Esophagus (tissue), 2 donors: Measurements from ENCODE around the gene VIPR1. TPM values are rescaled to one million over a fixed set of nuclear protein-coding genes. Genes with fewer than 3 reads are reported as not detected.

ENCODE experiments used
- H3K27ac ChIP-seq, 2 donors: one replicate each; pipeline ENCODE4 v1.5.1; 2013; ENCODE audit warnings: low read depth in 2 of 2, mild to moderate bottlenecking in 2 of 2, inconsistent platforms in 1 of 2, low read length in 1 of 2, moderate library complexity in 1 of 2
- H3K27me3 ChIP-seq, 2 donors: one replicate each; pipeline ENCODE4 v1.6.1; 2013; ENCODE audit warnings: low read length in 2 of 2, control low read depth in 1 of 2, mild to moderate bottlenecking in 1 of 2; ENCODE audit not compliant: insufficient read depth in 2 of 2, control insufficient read depth in 1 of 2
- H3K36me3 ChIP-seq, 2 donors: one replicate each; pipeline ENCODE4 v1.6.1; 2013; ENCODE audit warnings: low read length in 1 of 2; ENCODE audit not compliant: control insufficient read depth in 2 of 2, insufficient read depth in 2 of 2
- H3K4me1 ChIP-seq, 2 donors: one replicate each; pipeline ENCODE4 v1.6.1; 2013; ENCODE audit warnings: low read length in 1 of 2; ENCODE audit not compliant: control insufficient read depth in 2 of 2, insufficient read depth in 2 of 2
- H3K4me3 ChIP-seq, 2 donors: one replicate each; pipeline ENCODE4 v1.5.1; 2013; ENCODE audit warnings: low read length in 2 of 2, mild to moderate bottlenecking in 2 of 2, low read depth in 1 of 2, moderate library complexity in 1 of 2
- H3K9me3 ChIP-seq, 2 donors: one replicate each; pipeline ENCODE4 v1.6.1; 2013; ENCODE audit warnings: mild to moderate bottlenecking in 2 of 2, low read depth in 1 of 2, low read length in 1 of 2, moderate library complexity in 1 of 2; ENCODE audit not compliant: control insufficient read depth in 2 of 2, insufficient read depth in 1 of 2
- WGBS, 2 donors: extraction: QIAGEN DNeasy Blood & Tissue Kit; methylation state at CpG; one replicate each; pipeline ENCODE4 v1.1.7; 2013; 5-methylcytosine and 5-hydroxymethylcytosine counted together
- polyA plus RNA-seq, 2 donors: library from polyadenylated mRNA; stranded (reverse); fragments of 200-250 nt; gene quantifications; one replicate each; pipeline ENCODE4 v1.2.3, GENCODE V29; 2013
- donor health status: healthy with polysubstance abuse.
- donor health status: Bipolar disorder and iron deficiency.

The VIPR1 gene
- polyA plus RNA-seq, 2 donors: 3.6 to 7.0 TPM

DNA sequence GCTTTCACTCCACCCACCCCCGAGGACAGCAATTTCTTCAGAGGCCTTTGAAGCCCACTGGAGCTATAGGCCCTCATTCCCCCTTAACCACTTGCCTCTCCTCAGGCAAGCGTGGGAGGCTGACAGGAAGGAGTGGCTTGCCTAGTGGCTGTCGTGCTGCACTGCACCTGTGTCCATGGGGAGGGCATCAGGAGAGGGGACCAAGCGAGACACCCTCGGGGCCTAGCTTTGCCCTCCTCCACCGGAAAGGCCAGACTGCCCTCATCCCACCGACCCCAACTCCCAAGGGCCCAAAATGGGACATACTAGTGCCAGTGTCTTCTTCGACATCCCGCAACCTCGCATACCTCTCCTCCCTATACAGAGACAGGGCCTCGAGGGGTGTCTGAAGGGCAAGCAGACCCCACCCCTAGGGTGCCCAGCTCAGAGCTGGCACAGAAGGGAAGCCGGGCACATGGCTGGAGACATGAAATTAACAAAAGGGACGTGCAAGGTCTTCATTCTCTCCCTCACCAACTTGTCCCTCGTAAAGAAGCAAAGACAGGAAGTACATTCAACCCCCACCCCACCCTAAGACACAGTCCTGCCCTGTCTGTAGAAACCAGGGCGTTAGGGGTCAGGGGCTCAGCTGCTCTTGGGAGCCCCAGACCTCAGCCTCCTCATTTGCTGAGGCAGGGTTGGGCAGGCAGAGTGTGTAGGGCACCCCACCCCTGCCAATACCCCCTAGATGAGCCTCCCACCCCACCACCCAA is 24.3 kb downstream of the VIPR1 start:
- peaks cover 0 to 2% of the 10 kb centered on the region in 2 donors for H3K4me1 ChIP-seq
- H3K27ac ChIP-seq: no peak overlapping the region
- H3K9me3 ChIP-seq: no peaks in the 10 kb centered on the region
- H3K4me3 ChIP-seq: no peak overlapping the region
- H3K27me3 ChIP-seq: no peaks in the 10 kb centered on the region
- H3K36me3 ChIP-seq: peaks cover 0 to 3% of the 10 kb centered on the region in 2 donors
- 76 to 78% methylated on average over 15 of the region's 15 CpGs for WGBS, 2 donors

- WGBS, 2 donors: 87 to 92% methylated on average over 11 of the region's 11 CpGs
- peaks cover 0 to 3% of the 10 kb centered on the region in 2 donors for H3K36me3 ChIP-seq
Measured at GRCh38 chr3:42527368-42527917, 25.0 kb downstream of the VIPR1 start.

GRCh38 chr3:42529468-42529867 is 27.0 kb downstream of the VIPR1 start:
- H3K9me3 ChIP-seq: no peaks in the 10 kb centered on the region
- peaks cover 0 to 2% of the 10 kb centered on the region in 2 donors for H3K4me1 ChIP-seq
- WGBS, 2 donors: 76 to 85% methylated on average over 2 of the region's 2 CpGs
- H3K36me3 ChIP-seq: peaks cover 0 to 3% of the 10 kb centered on the region in 2 donors
- no peak overlapping the region for H3K4me3 ChIP-seq
- no peaks in the 10 kb centered on the region for H3K27me3 ChIP-seq
- H3K27ac ChIP-seq: no peak overlapping the region

More at GRCh38 chr3:42527368-42527917, 25.0 kb downstream of the VIPR1 start:
- H3K27ac ChIP-seq: no peak overlapping the region
- no peak overlapping the region for H3K4me3 ChIP-seq
- no peaks in the 10 kb centered on the region for H3K9me3 ChIP-seq
- H3K27me3 ChIP-seq: no peaks in the 10 kb centered on the region
- peaks cover 0 to 2% of the 10 kb centered on the region in 2 donors for H3K4me1 ChIP-seq

DNA sequence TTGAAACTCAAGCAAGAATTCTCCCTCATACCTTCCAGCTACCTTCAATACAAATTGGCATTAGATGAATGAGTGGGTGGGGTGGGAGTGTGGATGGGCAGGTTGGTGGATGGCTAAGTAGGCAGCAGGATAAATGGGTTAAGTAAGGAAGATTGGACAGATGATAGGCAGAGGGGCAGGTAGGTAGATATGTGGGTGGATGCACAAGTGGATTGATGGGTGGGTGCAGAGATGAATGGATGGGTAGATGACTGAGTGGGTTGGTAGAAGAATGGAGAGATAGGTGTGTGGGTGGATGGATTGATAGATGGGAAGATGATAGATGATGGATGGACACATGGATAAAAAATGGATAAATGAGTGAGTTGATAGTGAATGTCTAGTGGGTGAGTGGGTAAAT is 27.6 kb downstream of the VIPR1 start:
- no peak overlapping the region for H3K27ac ChIP-seq
- H3K4me1 ChIP-seq: peaks cover 0 to 2% of the 10 kb centered on the region in 2 donors
- peaks cover 0 to 3% of the 10 kb centered on the region in 2 donors for H3K36me3 ChIP-seq
- no peaks in the 10 kb centered on the region for H3K9me3 ChIP-seq
- H3K4me3 ChIP-seq: no peak overlapping the region
- H3K27me3 ChIP-seq: no peaks in the 10 kb centered on the region

DNA sequence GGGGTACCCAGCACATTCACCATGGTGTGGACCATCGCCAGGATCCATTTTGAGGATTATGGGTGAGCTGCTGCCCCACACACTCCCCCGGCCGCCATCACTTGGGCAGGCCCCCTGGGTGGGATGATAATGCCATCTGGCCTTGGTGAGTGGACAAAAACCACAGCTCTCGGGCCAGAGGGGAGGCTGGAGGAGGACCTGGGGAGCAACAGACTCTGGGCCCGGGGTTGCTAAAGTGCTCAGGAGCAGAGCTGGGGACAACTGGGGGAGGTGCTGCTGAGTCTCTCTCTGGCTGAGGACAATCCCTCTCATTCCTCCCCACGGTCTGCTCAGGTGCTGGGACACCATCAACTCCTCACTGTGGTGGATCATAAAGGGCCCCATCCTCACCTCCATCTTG is 29.0 kb downstream of the VIPR1 start:
- Histone ChIP-seq H3K9me3 (no peaks in the 10 kb centered on the region), H3K36me3 (peaks cover 0 to 3% of the 10 kb centered on the region in 2 donors), H3K4me1 (peaks cover 0 to 2% of the 10 kb centered on the region in 2 donors), H3K4me3 (no peak overlapping the region), H3K27me3 (no peaks in the 10 kb centered on the region), H3K27ac (no peak overlapping the region)
- WGBS, 2 donors: 89 to 93% methylated on average over 6 of the region's 6 CpGs

- WGBS, 2 donors: 91 to 92% methylated on average over 4 of the region's 4 CpGs
- Histone ChIP-seq H3K4me3 (no peak overlapping the region), H3K36me3 (peaks cover 0 to 3% of the 10 kb centered on the region in 2 donors), H3K27ac (no peak overlapping the region), H3K4me1 (peaks cover 0 to 2% of the 10 kb centered on the region in 2 donors), H3K9me3 (no peaks in the 10 kb centered on the region), H3K27me3 (no peaks in the 10 kb centered on the region)
Measured at GRCh38 chr3:42532229-42532628, 29.8 kb downstream of the VIPR1 start.

DNA sequence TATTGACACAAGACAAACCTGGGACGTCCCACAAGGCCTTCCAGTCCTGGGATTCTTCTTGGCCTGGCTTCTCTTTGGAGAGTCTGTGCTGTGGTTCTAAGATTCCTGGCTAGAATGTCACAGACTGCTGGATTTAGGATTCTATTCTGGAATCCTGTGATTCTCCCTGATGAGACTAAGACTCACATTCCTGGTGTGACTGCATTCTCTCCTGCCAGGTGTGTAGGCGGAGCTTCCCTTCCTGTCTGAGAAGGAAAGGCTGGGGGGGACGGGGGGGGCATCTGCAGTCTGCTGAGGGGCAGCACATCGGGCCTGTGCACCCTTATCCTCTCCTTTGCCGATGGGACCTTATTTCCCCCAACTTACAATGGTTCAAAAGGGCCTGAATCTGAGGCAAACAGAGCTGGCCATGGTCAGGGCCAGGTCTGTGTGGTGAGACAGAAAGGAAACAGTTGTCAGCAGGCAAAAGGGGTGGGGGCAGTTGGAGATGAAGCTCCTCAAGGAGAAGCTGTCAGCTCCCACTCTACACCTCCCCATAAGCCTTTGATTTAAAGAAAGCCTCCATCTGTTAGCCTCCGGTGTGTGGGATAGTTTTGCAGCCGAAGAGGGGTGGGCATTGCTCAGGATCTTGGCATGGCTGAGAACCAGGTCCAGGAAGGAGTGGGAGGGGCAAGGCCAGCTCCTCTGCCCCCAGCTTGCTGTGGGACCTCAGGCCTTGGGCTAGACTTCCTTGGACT is 30.9 kb downstream of the VIPR1 start:
- H3K4me1 ChIP-seq: peaks cover 0 to 2% of the 10 kb centered on the region in 2 donors
- WGBS, 2 donors: 60 to 64% methylated on average over 7 of the region's 7 CpGs
- H3K27me3 ChIP-seq: no peaks in the 10 kb centered on the region
- H3K4me3 ChIP-seq: no peak overlapping the region
- H3K36me3 ChIP-seq: no peaks in the 10 kb centered on the region
- H3K27ac ChIP-seq: no peak overlapping the region
- no peaks in the 10 kb centered on the region for H3K9me3 ChIP-seq

DNA sequence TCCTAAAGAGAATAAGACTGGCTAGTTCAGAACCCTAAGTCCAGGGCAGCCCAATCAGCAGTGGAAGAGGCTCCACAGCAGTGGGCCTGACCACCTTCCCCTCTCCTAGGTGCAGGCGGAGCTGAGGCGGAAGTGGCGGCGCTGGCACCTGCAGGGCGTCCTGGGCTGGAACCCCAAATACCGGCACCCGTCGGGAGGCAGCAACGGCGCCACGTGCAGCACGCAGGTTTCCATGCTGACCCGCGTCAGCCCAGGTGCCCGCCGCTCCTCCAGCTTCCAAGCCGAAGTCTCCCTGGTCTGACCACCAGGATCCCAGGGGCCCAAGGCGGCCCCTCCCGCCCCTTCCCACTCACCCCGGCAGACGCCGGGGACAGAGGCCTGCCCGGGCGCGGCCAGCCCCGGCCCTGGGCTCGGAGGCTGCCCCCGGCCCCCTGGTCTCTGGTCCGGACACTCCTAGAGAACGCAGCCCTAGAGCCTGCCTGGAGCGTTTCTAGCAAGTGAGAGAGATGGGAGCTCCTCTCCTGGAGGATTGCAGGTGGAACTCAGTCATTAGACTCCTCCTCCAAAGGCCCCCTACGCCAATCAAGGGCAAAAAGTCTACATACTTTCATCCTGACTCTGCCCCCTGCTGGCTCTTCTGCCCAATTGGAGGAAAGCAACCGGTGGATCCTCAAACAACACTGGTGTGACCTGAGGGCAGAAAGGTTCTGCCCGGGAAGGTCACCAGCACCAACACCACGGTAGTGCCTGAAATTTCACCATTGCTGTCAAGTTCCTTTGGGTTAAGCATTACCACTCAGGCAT is 33.7 kb downstream of the VIPR1 start:
- no peaks in the 10 kb centered on the region for H3K36me3 ChIP-seq
- H3K27me3 ChIP-seq: no peaks in the 10 kb centered on the region
- H3K4me3 ChIP-seq: no peak overlapping the region
- H3K27ac ChIP-seq: no peak overlapping the region
- H3K4me1 ChIP-seq: peaks cover 0 to 2% of the 10 kb centered on the region in 2 donors
- 79 to 80% methylated on average over 35 of the region's 35 CpGs for WGBS, 2 donors
- no peaks in the 10 kb centered on the region for H3K9me3 ChIP-seq

DNA sequence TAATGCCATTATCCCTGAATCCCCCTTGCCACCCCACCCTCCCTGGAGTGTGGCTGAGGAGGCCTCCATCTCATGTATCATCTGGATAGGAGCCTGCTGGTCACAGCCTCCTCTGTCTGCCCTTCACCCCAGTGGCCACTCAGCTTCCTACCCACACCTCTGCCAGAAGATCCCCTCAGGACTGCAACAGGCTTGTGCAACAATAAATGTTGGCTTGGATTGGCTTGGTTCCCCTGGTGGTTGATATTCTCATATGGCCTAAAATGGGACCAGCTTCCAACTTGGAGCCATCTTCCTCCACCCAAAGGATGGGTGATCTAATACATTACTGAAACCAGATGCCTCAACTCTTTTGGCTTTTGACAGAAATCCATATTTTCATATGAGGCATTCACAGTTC is 34.9 kb downstream of the VIPR1 start:
- no peaks in the 10 kb centered on the region for H3K27me3 ChIP-seq
- no peaks in the 10 kb centered on the region for H3K9me3 ChIP-seq
- peaks cover 0 to 2% of the 10 kb centered on the region in 2 donors for H3K4me1 ChIP-seq
- no peak overlapping the region for H3K27ac ChIP-seq
- no peaks in the 10 kb centered on the region for H3K36me3 ChIP-seq
- H3K4me3 ChIP-seq: no peak overlapping the region
